ENCODE results near the gene ANKS1B. TPM values are rescaled to one million over a fixed set of nuclear protein-coding genes. Genes with fewer than 3 reads are reported as not detected.

The ANKS1B gene
- total RNA-seq, 1 experiment from 2014 or later: 9.7 TPM

DNA sequence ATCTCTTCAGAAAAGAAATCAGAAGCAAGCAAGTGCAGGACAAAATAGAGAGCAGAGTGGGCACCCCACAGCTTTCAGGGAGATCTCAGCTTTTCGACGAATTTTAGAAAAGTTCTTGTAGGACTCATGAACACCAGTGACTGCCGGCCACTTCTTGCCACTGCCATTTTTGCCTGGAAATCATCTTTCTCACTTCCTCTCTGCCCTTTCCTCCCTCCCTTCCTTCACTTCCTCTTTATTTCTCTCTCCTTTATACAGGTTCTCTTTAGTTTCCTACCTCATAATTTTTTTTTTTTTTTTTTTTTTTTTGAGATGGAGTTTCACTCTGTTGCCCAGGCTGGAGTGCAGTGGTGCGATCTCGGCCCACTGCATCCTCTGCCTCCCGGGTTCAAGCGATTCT is 1154.1 kb downstream of the ANKS1B start:
- Histone ChIP-seq H3K27me3 (ENCODE audit: control insufficient read depth, insufficient read depth, low read length) (peaks cover 6% of the 10 kb centered on the region), H3K36me3 (ENCODE audit: control insufficient read depth, insufficient read depth, low read length) (no peaks in the 10 kb centered on the region), H3K27ac (ENCODE audit: low read length) (no peak overlapping the region), H3K4me1 (ENCODE audit: control insufficient read depth, insufficient read depth, low read length) (no peaks in the 10 kb centered on the region), H3K9me3 (ENCODE audit: control insufficient read depth, insufficient read depth, low read depth, low read length) (no peaks in the 10 kb centered on the region), H3K4me3 (ENCODE audit: low read depth in 2 of 2, low read length in 2 of 2) (no peak overlapping the region)
- BruUV-seq (replicated peaks): no TSS peak
- POLR2A ChIA-PET: no interaction called here
- in situ Hi-C loops (cut with HindIII; ENCODE audit: low pct_unique_long_range_greater_than_20kb, low sequenced_read_pairs) (no loop called here), intact Hi-C loops (cut with micrococcal nuclease; ENCODE audit: unreplicated experiment) (no loop called here)
- TF ChIP-seq SIN3A (IDR thresholded peaks at IDR 0.05; ENCODE audit: borderline replicate concordance, insufficient read depth, low read depth, low read length) (no peak), POLR2AphosphoS5 (IDR thresholded peaks at IDR 0.05; ENCODE audit: low read depth, low read length) (no peak), TCF7L2 (IDR thresholded peaks at IDR 0.05; ENCODE audit: low read depth, low read length) (no peak), REST (IDR thresholded peaks at IDR 0.05; ENCODE audit: insufficient read depth in 1 of 2, low read depth in 2 of 2, low read length in 1 of 2) (no peak), CTCF (IDR thresholded peaks at IDR 0.05) (no peak)
- CTCF ChIA-PET: no interaction called here
- no peak for DNase-seq (ENCODE audit: low read depth, low spot score)
- no peak for ATAC-seq

- Histone ChIP-seq H3K9me3 (ENCODE audit: control insufficient read depth, insufficient read depth, low read depth, low read length) (no peaks in the 10 kb centered on the region), H3K4me1 (ENCODE audit: control insufficient read depth, insufficient read depth, low read length) (no peaks in the 10 kb centered on the region), H3K4me3 (ENCODE audit: low read depth in 2 of 2, low read length in 2 of 2) (no peak overlapping the region), H3K27ac (ENCODE audit: low read length) (no peak overlapping the region), H3K36me3 (ENCODE audit: control insufficient read depth, insufficient read depth, low read length) (no peaks in the 10 kb centered on the region), H3K27me3 (ENCODE audit: control insufficient read depth, insufficient read depth, low read length) (peaks cover 2% of the 10 kb centered on the region)
- ChIA-PET CTCF (no interaction called here), POLR2A (no interaction called here)
- DNase-seq (ENCODE audit: low read depth, low spot score) (no peak), ATAC-seq (no peak)
- intact Hi-C loops (cut with micrococcal nuclease; ENCODE audit: unreplicated experiment): no loop called here
- in situ Hi-C loops (cut with HindIII; ENCODE audit: low pct_unique_long_range_greater_than_20kb, low sequenced_read_pairs): no loop called here
- BruUV-seq (replicated peaks): no TSS peak
- TF ChIP-seq TCF7L2 (IDR thresholded peaks at IDR 0.05; ENCODE audit: low read depth, low read length): no peak
- no peak for TF ChIP-seq CTCF (IDR thresholded peaks at IDR 0.05)
- TF ChIP-seq SIN3A (IDR thresholded peaks at IDR 0.05; ENCODE audit: borderline replicate concordance, insufficient read depth, low read depth, low read length): no peak
- TF ChIP-seq POLR2AphosphoS5 (IDR thresholded peaks at IDR 0.05; ENCODE audit: low read depth, low read length): no peak
- TF ChIP-seq REST (IDR thresholded peaks at IDR 0.05; ENCODE audit: insufficient read depth in 1 of 2, low read depth in 2 of 2, low read length in 1 of 2): no peak
Observed at GRCh38 chr12:98828802-98829600, 1155.7 kb downstream of the ANKS1B start.
